Liver (tissue), 3 donors: ENCODE results near the gene RGP1.

Source experiments
- ATF3 ChIP-seq: IDR thresholded peaks from 2 replicates; pipeline ENCODE4 v1.6.1; 2016; ENCODE audit warnings: antibody characterized with exemption
- CTCF ChIP-seq: fragments of 150-350 bp; IDR thresholded peaks from 2 replicates; pipeline ENCODE4 v1.5.1; 2017; ENCODE audit warnings: improper control_type of control experiment, low read depth, low read length; ENCODE audit not compliant: missing input control
- JUND ChIP-seq, 2 donors: IDR thresholded peaks; 2 replicates each; pipeline ENCODE4 v1.6.1; 2016; ENCODE audit warnings: antibody characterized with exemption in 2 of 2
- MAX ChIP-seq: IDR thresholded peaks from 2 replicates; pipeline ENCODE4 v1.6.1; 2016; ENCODE audit warnings: antibody characterized with exemption
- RAD21 ChIP-seq, 2 donors: IDR thresholded peaks; 2 replicates each; pipeline ENCODE4 v1.6.1; 2016; ENCODE audit warnings: antibody characterized with exemption in 2 of 2, mild to moderate bottlenecking in 2 of 2
- SP1 ChIP-seq: IDR thresholded peaks from 2 replicates; pipeline ENCODE4 v1.6.1; 2018; ENCODE audit warnings: antibody characterized with exemption, mild to moderate bottlenecking
- donor health status: healthy.
- donor health status: healthy.

- no peak for TF ChIP-seq CTCF
- TF ChIP-seq JUND (IDR thresholded peaks at IDR 0.05): no peak
- TF ChIP-seq SP1: no peak
- no peak for TF ChIP-seq ATF3
- no peak for TF ChIP-seq RAD21 (IDR thresholded peaks at IDR 0.05)
- no peak for TF ChIP-seq MAX
Measured at GRCh38 chr9:35800530-35800929, 51.4 kb downstream of the RGP1 start.
